Measurements from ENCODE around the gene NEGR1. TPM values are rescaled to one million over a fixed set of nuclear protein-coding genes. Genes with fewer than 3 reads are reported as not detected.

Gene NEGR1
- total and polyA plus RNA-seq, 9 of the 15 experiments (the other 6 are each of a cell fraction or from before 2014, with no cell fraction given), result not detected

DNA sequence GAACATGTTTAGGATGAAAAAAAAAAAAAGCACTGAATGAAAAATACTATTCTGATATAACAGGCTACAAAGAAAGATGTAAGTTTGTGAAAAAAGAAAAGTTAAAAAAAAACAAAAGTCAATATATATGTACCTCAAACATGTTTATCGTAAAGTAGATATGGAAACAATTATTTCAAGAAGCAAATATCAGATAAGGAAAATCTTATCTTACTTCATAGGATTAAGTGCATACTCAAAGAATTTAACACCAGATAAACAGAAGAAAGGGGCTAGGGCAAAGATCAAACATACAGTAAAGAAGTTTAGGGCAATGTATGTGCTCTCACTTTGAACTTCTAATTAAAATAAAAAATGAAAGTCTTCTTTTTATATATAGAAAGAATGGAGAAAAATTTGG lies 75.3 kb downstream of the NEGR1 start:
- POLR2A ChIA-PET, result no interaction called here
- no peak for TF ChIP-seq CGGBP1 (CRISPR knock-in tag; IDR thresholded peaks at IDR 0.05)
- TF ChIP-seq MEIS2 (IDR thresholded peaks at IDR 0.05; ENCODE audit: partially characterized antibody), result no peak
- no peak for TF ChIP-seq HDAC1 (IDR thresholded peaks at IDR 0.05)
- no peak for TF ChIP-seq GTF2A2 (tag; IDR thresholded peaks at IDR 0.05)

GRCh38 chr1:72202761-72203160 lies 79.6 kb downstream of the NEGR1 start:
- WGBS (ENCODE audit: insufficient coverage, low coverage, missing lambda C conversion rate), result 0% methylated on average over 2 of the region's 2 CpGs
- Histone ChIP-seq H3K9ac (ENCODE audit: insufficient read depth in 1 of 2, low read depth in 2 of 2, low read length in 2 of 2) (no peak overlapping the region), H3K9me1 (ENCODE audit: control insufficient read depth, insufficient read depth, low read length) (no peaks in the 10 kb centered on the region), H4K20me1 (replicated peaks; ENCODE audit: control insufficient read depth, insufficient read depth, low read length) (no peaks in the 10 kb centered on the region), H3K4me3 (no peak overlapping the region), H3K9me3 (replicated peaks; ENCODE audit: control insufficient read depth, insufficient read depth, low read depth, low read length) (no peaks in the 10 kb centered on the region; the same call in 1 of the 2 replicates), H3K4me1 (replicated peaks in 1 of 2; ENCODE audit: control insufficient read depth in 2 of 2, insufficient read depth in 2 of 2, low read length in 2 of 2) (no peaks in the 10 kb centered on the region), H3K27ac (ENCODE audit: extremely low read depth, low read depth, low read length) (no peak overlapping the region), H3K36me3 (ENCODE audit: control insufficient read depth, insufficient read depth, low read length) (no peaks in the 10 kb centered on the region), H3K27me3 (ENCODE audit: control insufficient read depth in 2 of 2, insufficient read depth in 2 of 2, low read length in 2 of 2) (no peaks in the 10 kb centered on the region), H3K79me2 (ENCODE audit: control insufficient read depth, insufficient read depth, low read length) (no peaks in the 10 kb centered on the region), H2AFZ (ENCODE audit: low read depth, low read length) (no peak overlapping the region), H3K4me2 (ENCODE audit: insufficient read depth, low read length) (no peak overlapping the region)
- DNase-seq (ENCODE audit: extremely low read depth in 1 of 4, low spot score in 3 of 4) (no peak), FAIRE-seq (no peak), ATAC-seq (no peak)
- ChIA-PET POLR2A (no interaction called here), CTCF (ENCODE audit: low intra/inter-chr PET ratio) (no interaction called here)
- BruUV-seq (replicated peaks), result no TSS peak
- intact Hi-C loops (cut with micrococcal nuclease), result no loop called here
- in situ Hi-C loops (cut with MboI), result no loop called here
- TF ChIP-seq CUX1 (CRISPR knock-in tag; IDR thresholded peaks at IDR 0.05), result no peak
- TF ChIP-seq, protein P1, sequence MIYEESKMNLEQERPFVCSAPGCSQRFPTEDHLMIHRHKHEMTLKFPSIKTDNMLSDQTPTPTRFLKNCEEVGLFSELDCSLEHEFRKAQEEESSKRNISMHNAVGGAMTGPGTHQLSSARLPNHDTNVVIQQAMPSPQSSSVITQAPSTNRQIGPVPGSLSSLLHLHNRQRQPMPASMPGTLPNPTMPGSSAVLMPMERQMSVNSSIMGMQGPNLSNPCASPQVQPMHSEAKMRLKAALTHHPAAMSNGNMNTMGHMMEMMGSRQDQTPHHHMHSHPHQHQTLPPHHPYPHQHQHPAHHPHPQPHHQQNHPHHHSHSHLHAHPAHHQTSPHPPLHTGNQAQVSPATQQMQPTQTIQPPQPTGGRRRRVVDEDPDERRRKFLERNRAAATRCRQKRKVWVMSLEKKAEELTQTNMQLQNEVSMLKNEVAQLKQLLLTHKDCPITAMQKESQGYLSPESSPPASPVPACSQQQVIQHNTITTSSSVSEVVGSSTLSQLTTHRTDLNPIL (CRISPR knock-in tag; IDR thresholded peaks at IDR 0.05), result no peak
- TF ChIP-seq SNIP1 (IDR thresholded peaks at IDR 0.05; ENCODE audit: low read depth), result no peak
- TF ChIP-seq, protein P2, sequence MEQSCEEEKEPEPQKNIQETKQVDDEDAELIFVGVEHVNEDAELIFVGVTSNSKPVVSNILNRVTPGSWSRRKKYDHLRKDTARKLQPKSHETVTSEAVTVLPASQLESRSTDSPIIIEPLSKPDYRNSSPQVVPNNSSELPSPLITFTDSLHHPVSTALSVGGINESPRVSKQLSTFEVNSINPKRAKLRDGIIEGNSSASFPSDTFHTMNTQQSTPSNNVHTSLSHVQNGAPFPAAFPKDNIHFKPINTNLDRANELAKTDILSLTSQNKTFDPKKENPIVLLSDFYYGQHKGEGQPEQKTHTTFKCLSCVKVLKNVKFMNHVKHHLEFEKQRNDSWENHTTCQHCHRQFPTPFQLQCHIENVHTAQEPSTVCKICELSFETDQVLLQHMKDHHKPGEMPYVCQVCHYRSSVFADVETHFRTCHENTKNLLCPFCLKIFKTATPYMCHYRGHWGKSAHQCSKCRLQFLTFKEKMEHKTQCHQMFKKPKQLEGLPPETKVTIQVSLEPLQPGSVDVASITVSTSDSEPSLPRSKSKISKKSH (CRISPR knock-in tag; IDR thresholded peaks at IDR 0.05), result no peak

More for the DNA sequence above, 75.3 kb downstream of the NEGR1 start:
- FAIRE-seq, result no peak
- no peaks in the 10 kb centered on the region for H3K79me2 ChIP-seq (ENCODE audit: control insufficient read depth, insufficient read depth, low read length)
- no peaks in the 10 kb centered on the region for H4K20me1 ChIP-seq (replicated peaks; ENCODE audit: control insufficient read depth, insufficient read depth, low read length)
- no peak for ATAC-seq
- no peak for DNase-seq (ENCODE audit: extremely low read depth in 1 of 4, low spot score in 3 of 4)
- no peak overlapping the region for H2AFZ ChIP-seq (ENCODE audit: low read depth, low read length)
- intact Hi-C loops (cut with micrococcal nuclease), result no loop called here
- no peaks in the 10 kb centered on the region; the same call in 1 of the 2 replicates for H3K9me3 ChIP-seq (replicated peaks; ENCODE audit: control insufficient read depth, insufficient read depth, low read depth, low read length)
- no peak overlapping the region for H3K27ac ChIP-seq (ENCODE audit: extremely low read depth, low read depth, low read length)
- no peak overlapping the region for H3K9ac ChIP-seq (ENCODE audit: insufficient read depth in 1 of 2, low read depth in 2 of 2, low read length in 2 of 2)
- H3K27me3 ChIP-seq (ENCODE audit: control insufficient read depth in 2 of 2, insufficient read depth in 2 of 2, low read length in 2 of 2), result no peaks in the 10 kb centered on the region
- CTCF ChIA-PET (ENCODE audit: low intra/inter-chr PET ratio), result no interaction called here
- no peaks in the 10 kb centered on the region for H3K36me3 ChIP-seq (ENCODE audit: control insufficient read depth, insufficient read depth, low read length)
- no peaks in the 10 kb centered on the region for H3K4me1 ChIP-seq (replicated peaks in 1 of 2; ENCODE audit: control insufficient read depth in 2 of 2, insufficient read depth in 2 of 2, low read length in 2 of 2)
- 0% methylated on average over 1 of the region's 1 CpG for WGBS (ENCODE audit: insufficient coverage, low coverage, missing lambda C conversion rate)
- in situ Hi-C loops (cut with MboI), result no loop called here
- no peak overlapping the region for H3K4me2 ChIP-seq (ENCODE audit: insufficient read depth, low read length)
- no TSS peak for BruUV-seq (replicated peaks)
- H3K9me1 ChIP-seq (ENCODE audit: control insufficient read depth, insufficient read depth, low read length), result no peaks in the 10 kb centered on the region
- no peak overlapping the region for H3K4me3 ChIP-seq
